NCI-H2081 treated with DMSO at 0.1 percent for 48 hours (cell line): ENCODE results near the gene URI1.
"Not testable (repeated sequence)": the region's sequence is repeated elsewhere in the genome, so short reads cannot be mapped to it uniquely, and the experiment has no call there.

ENCODE experiments used
- DNase-seq: peaks from one replicate; lab custom pipeline; 2025; lab: John Stamatoyannopoulos, UW

The URI1 gene

DNA sequence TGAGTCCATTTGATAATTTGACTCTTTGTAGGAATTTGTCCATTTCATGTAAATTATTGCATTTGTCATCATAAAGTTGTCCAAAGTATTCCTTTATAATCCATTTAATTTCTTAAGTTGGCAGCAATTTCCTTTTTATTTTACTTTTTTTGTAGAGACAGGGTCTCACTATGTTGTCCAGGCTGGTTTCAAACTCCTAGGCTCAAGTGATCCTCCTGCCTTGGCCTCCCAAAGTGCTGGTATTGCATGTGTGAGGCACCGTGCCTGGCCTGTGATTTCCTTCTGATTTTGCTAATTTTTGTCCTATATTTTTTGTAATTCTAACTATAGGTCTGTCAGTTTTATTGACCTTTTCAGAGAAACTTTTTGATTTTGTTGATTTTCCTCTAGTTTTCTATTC, 84.9 kb downstream of the URI1 start:
- no peak for DNase-seq

GRCh38 chr19:30028118-30028991, 86.3 kb downstream of the URI1 start:
- no peak for DNase-seq

DNA sequence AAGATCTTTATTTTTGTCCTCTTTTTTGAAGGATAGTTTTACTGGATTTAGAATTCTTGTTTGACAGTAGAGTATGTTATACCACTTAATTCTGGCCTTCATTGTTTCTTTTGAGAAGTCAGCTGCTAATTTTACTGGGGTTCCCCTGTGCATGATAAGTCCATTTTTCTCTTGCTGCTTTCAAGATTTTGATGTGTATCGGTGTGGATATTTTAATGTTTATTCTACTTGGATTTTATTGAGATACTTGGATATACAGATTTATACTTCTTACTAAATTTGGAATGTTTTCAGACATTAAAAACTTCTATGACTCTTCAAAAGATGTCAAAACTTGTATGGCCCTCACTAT, 86.9 kb downstream of the URI1 start:
- DNase-seq = no peak

GRCh38 chr19:30029721-30030510, 87.9 kb downstream of the URI1 start:
- no peak for DNase-seq

- DNase-seq = no peak
These were observed 92.3 kb downstream of the URI1 start for GRCh38 chr19:30034321-30034720.

- no peak for DNase-seq
These were observed 94.4 kb downstream of the URI1 start for GRCh38 chr19:30036154-30037129.

GRCh38 chr19:30037835-30038234, 95.8 kb downstream of the URI1 start:
- DNase-seq = no peak

- DNase-seq = not testable (repeated sequence)
These were observed 99.9 kb downstream of the URI1 start for GRCh38 chr19:30041931-30042330.

DNA sequence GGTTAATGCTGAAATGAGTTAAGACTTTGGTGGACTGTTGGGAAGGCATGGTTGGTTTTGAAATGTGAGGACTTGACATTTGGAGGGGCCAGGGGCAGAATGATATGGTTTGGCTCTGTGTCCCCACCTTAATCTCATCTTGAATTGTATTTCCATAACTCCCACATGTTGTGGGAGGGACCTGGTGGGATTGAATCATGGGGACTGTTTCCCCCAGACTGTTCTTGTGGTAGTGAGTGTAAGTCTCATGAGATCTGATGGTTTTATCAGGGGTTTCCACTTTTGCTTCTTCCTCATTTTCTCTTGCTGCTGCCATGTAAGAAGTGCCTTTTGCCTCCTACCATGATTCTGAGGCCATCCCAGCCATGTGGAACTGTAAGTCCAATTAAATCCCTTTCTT, 101.0 kb downstream of the URI1 start:
- DNase-seq = not testable (repeated sequence)

- DNase-seq = no peak
These were observed 102.5 kb downstream of the URI1 start for GRCh38 chr19:30044273-30045248.

DNA sequence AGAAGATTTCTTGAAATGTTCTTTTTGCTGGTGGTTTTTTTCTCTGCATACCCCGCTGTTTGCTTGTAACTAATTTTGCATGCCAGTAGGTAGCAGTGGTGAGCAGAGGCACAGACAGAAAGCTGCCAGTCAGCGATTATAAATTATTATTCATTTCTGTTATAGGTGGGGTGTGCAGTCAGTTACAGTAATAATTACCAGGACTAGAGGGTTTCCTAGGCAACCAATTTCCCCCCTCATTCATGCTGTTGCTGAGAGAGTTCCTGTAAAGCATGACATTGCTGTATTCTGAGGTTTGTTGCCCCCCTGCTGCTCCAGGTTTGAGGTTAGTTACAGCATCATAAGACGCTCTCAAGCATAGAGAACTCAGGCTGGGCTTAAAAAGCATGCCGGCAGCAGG, 104.5 kb downstream of the URI1 start:
- DNase-seq = no peak

DNA sequence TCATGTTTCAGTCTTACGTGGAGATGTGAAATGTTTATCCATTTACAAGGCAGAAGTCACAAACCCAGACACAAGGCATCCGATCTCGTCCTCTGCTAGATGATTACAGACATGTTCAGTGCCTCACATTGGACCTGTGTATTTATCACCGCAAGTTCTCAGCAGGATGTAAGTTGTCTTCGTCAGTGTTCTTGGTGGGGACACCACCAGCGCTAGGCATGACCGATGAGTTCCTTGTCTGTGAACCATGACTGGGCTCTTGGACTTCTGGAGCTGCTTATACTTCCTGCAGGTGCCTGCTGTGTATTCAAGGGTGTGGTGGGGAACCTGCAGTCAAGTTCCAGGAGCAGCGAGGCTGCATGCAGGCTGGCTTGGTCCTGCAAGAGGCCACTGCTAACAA, 105.4 kb downstream of the URI1 start:
- DNase-seq = no peak

- DNase-seq = no peak
These were observed 107.2 kb downstream of the URI1 start for GRCh38 chr19:30049226-30049625.

DNA sequence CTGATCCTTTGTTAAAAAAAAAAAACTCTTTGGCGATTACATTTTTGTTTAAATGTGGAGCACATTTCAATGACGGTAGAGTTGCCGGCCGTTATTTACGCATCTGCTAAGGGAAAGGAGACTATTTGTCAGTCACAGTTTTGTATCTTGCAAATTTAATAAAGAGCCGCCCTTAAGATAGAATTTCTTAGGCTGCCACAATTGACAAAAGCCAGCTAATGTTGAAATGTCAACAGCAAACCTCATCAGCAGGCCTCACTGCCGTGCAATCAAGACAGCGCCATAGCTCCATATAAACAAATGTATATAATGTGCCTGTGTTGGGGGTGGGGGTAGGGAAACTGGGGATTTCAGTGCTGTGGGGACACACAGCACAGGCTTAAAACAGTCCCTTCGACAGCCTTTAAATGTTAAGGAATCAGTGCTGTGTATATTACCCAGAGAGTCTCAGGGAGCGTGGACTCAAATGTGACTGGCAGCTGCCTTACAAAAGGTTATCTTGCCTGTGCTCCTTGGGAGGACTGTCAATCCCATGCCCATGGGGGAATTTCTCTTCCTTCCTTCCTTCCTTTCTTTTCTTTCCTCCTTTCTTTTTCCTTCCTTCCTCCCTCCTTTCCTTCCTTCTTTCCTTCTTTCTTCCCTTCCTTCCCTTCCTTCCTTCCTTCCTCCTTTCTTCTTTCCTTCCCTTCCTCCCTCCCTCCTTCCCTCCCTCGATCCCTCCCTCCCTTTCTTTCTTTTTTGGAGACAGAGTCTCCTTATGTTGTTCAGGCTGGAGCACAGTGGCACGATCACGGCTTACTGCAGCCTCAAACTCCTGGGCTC, 108.0 kb downstream of the URI1 start:
- DNase-seq = no peak

DNA sequence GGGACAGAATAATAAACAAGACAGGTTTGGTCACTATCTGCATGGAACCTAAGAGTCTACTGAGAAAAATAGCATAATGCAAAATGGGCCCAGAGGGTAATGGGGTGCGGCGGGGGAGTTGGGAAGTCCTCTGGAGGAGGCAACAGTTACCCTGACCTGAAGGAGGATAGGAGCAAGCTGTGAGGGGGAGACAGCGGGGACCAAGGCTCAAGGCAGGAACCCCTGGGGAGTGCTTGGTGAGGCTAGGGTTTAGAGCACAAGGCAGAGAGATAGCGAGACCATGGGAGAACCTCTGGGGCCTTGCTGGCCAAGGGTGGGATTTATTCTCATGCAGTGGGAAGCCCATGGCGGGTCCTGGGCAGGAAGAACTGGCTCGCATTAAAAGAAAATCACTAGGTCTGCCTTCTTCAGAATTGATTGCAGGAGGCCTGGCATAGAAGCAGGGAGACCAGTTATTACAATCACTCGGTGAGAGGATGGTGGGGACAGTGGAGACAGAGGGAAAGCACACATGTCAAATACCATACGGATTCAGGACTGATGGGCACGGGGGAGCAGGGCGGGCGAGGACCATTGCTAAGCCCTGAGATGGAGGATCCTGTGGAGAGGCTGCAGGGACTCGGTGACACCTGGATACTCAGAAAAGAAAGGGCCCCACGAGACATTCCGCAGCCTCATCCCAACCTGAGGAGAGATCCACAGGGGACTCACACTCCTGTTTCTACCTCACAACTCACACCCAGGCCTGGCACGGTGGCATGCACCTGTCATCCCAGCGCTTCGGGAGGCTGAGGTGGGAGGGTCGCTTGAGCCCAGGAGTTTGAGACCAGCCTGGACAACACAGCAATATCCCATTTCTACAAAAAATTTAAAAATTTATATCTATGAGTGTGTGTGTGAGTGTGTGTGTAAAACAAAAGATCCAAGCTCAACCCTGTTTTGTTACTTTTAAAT, 110.4 kb downstream of the URI1 start:
- no peak for DNase-seq

GRCh38 chr19:30053558-30053957, 111.5 kb downstream of the URI1 start:
- DNase-seq = no peak

DNA sequence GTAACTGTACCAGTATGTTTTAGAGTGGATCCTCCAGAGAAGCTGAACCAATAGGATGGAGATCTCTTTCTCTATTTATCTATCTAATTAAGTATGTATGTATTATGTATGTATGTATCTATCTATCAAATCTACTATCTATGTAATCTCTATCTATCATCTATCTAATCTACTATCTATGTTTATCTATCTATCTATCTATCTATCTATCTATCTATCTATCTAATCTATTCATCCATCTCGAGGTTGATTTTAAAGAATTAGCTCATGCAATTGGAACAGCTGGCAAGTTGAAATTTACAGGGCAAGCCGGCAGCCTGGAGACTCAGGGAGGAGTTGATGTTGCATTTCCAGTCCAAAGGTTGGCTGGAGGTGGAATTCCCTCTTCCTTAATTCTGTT, 112.2 kb downstream of the URI1 start:
- no peak for DNase-seq

- no peak for DNase-seq
These were observed 114.5 kb downstream of the URI1 start for GRCh38 chr19:30056580-30056979.
